Colonic mucosa (tissue), 4 donors: Measurements from ENCODE around the gene GNPTAB. TPM values are rescaled to one million over a fixed set of nuclear protein-coding genes. Genes with fewer than 3 reads are reported as not detected.
"Not testable (repeated sequence)": the region's sequence is repeated elsewhere in the genome, so short reads cannot be mapped to it uniquely, and the experiment has no call there.

Experiments
- DNase-seq: peaks from one replicate; pipeline ENCODE4 v3.0.0-alpha.2; 2020
- H3K27ac ChIP-seq: fragments of 200-600 bp; one replicate; pipeline ENCODE4 v1.8.0; 2021
- H3K27me3 ChIP-seq: fragments of 200-600 bp; one replicate; pipeline ENCODE4 v1.8.0; 2021
- H3K36me3 ChIP-seq: fragments of 200-600 bp; one replicate; pipeline ENCODE4 v1.8.0; 2021
- H3K4me1 ChIP-seq: fragments of 200-600 bp; one replicate; pipeline ENCODE4 v1.8.0; 2021; ENCODE audit warnings: mild to moderate bottlenecking
- H3K4me3 ChIP-seq: fragments of 200-600 bp; one replicate; pipeline ENCODE4 v1.8.0; 2021
- H3K9ac ChIP-seq, 2 donors: one replicate each; pipeline ENCODE4 v1.7.0; 2013; ENCODE audit warnings: control low read depth in 2 of 2, low read depth in 2 of 2, low read length in 2 of 2
- H3K9me3 ChIP-seq: fragments of 200-600 bp; one replicate; pipeline ENCODE4 v1.8.0; 2021
- intact Hi-C: fragments of 100-400 bp; cut with DNase I; formaldehyde crosslinking; loops from one replicate; pipeline ENCODE4 v1.14.1; 2022
- total RNA-seq, 2 donors: library from RNA; stranded (reverse); fragmentation: NEBNext Ultra II Directional in 1 of 2; extraction: Animal tissue kit (Norgen Biotek cat#: 25700) in 1 of 2; gene quantifications; one replicate each; pipeline ENCODE4 v1.2.1, GENCODE V29; 2021
- TF ChIP-seq, protein P1 (sequence below): fragments of 200-600 bp; IDR thresholded peaks from one replicate; pipeline ENCODE4 v1.8.0; 2022; ENCODE audit warnings: antibody characterized with exemption, mild to moderate bottlenecking
- donor health status: healthy.
- donor health status: DM: no; HTN: no; CAD: no.
- donor health status: DM: no; HTN: no; CAD: no.

GNPTAB gene
- total RNA-seq, 2 donors from 2014 or later = 49.1 to 103 TPM

GRCh38 chr12:101862245-101862644, 31.5 kb upstream of the GNPTAB start:
- no peak overlapping the region for H3K27ac ChIP-seq
- H3K9ac ChIP-seq = no peak overlapping the region
- no peaks in the 10 kb centered on the region for H3K36me3 ChIP-seq
- TF ChIP-seq, protein P1, sequence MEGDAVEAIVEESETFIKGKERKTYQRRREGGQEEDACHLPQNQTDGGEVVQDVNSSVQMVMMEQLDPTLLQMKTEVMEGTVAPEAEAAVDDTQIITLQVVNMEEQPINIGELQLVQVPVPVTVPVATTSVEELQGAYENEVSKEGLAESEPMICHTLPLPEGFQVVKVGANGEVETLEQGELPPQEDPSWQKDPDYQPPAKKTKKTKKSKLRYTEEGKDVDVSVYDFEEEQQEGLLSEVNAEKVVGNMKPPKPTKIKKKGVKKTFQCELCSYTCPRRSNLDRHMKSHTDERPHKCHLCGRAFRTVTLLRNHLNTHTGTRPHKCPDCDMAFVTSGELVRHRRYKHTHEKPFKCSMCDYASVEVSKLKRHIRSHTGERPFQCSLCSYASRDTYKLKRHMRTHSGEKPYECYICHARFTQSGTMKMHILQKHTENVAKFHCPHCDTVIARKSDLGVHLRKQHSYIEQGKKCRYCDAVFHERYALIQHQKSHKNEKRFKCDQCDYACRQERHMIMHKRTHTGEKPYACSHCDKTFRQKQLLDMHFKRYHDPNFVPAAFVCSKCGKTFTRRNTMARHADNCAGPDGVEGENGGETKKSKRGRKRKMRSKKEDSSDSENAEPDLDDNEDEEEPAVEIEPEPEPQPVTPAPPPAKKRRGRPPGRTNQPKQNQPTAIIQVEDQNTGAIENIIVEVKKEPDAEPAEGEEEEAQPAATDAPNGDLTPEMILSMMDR = no peak
- H3K9me3 ChIP-seq = no peaks in the 10 kb centered on the region
- no peak for DNase-seq
- H3K4me1 ChIP-seq = no peaks in the 10 kb centered on the region
- H3K4me3 ChIP-seq = no peak overlapping the region
- H3K27me3 ChIP-seq = no peaks in the 10 kb centered on the region
- intact Hi-C loops = no loop called here

GRCh38 chr12:101861688-101862087, 30.9 kb upstream of the GNPTAB start:
- intact Hi-C loops, H3K4me1 ChIP-seq: not testable (repeated sequence)

GRCh38 chr12:101859664-101860607, 29.2 kb upstream of the GNPTAB start:
- Histone ChIP-seq H3K36me3 (no peaks in the 10 kb centered on the region), H3K9ac (no peak overlapping the region), H3K4me3 (no peak overlapping the region), H3K27me3 (no peaks in the 10 kb centered on the region), H3K27ac (no peak overlapping the region), H3K4me1 (no peaks in the 10 kb centered on the region), H3K9me3 (no peaks in the 10 kb centered on the region)
- no peak for DNase-seq
- intact Hi-C loops = no loop called here
- TF ChIP-seq, protein P1 = no peak

More at GRCh38 chr12:101861688-101862087, 30.9 kb upstream of the GNPTAB start:
- not testable (repeated sequence) for H3K4me3 ChIP-seq, DNase-seq, H3K27me3 ChIP-seq, H3K27ac ChIP-seq, H3K9me3 ChIP-seq, H3K9ac ChIP-seq, H3K36me3 ChIP-seq

- H3K9ac ChIP-seq = no peak overlapping the region
- H3K4me3 ChIP-seq = no peak overlapping the region
- no peaks in the 10 kb centered on the region for H3K27me3 ChIP-seq
- no peaks in the 10 kb centered on the region for H3K9me3 ChIP-seq
- H3K36me3 ChIP-seq = no peaks in the 10 kb centered on the region
- intact Hi-C loops = no loop called here
- no peak for DNase-seq
- H3K4me1 ChIP-seq = no peaks in the 10 kb centered on the region
- TF ChIP-seq, protein P1 = no peak
- no peak overlapping the region for H3K27ac ChIP-seq
Measured at GRCh38 chr12:101858361-101858760, 27.6 kb upstream of the GNPTAB start.

- intact Hi-C loops = no loop called here
- H3K27ac ChIP-seq = no peak overlapping the region
- no peaks in the 10 kb centered on the region for H3K4me1 ChIP-seq
- H3K9ac ChIP-seq = no peak overlapping the region
- DNase-seq = no peak
- no peak overlapping the region for H3K4me3 ChIP-seq
- H3K27me3 ChIP-seq = no peaks in the 10 kb centered on the region
- H3K36me3 ChIP-seq = no peaks in the 10 kb centered on the region
- TF ChIP-seq, protein P1 = no peak
- no peaks in the 10 kb centered on the region for H3K9me3 ChIP-seq
Measured at GRCh38 chr12:101857043-101857558, 26.3 kb upstream of the GNPTAB start.

DNA sequence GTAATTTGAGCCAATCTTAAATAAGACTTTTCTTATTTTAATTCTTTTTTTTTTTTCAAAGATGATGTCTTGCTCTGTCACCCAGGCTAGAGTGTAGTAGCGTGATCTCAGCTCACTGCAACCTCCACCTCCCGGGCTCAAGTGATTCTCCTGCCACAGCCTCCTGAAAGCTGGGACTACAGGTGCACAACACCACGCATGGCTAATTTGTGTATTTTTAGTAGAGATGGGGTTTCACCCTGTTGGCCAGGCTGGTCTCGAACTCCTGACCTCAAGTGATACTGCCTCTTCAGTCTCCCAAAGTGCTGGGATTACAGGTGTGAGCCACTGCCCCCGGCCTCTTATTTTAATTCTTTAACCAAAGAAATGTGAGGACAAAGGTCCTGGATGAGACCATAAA, 25.9 kb upstream of the GNPTAB start:
- H3K9me3 ChIP-seq, H3K27me3 ChIP-seq, H3K27ac ChIP-seq, DNase-seq, H3K4me1 ChIP-seq, H3K4me3 ChIP-seq, intact Hi-C loops, H3K36me3 ChIP-seq, H3K9ac ChIP-seq: not testable (repeated sequence)
